ENCODE data around the gene CDK4.

CDK4 gene

GRCh38 chr12:57738661-57739237 is 13.4 kb downstream of the CDK4 start, which contains the start of gene AGAP2:
AGAP2 (minus strand) TSS chr12:57738742; CDS start chr12:57738246, 496 bp downstream.
- DNase-seq (ENCODE audit: low spot score), result peak; percentile 56

- DNase-seq (ENCODE audit: low spot score), result no peak
These were observed 14.3 kb downstream of the CDK4 start for GRCh38 chr12:57737467-57738460.

- DNase-seq (ENCODE audit: low spot score), result no peak
These were observed 15.2 kb downstream of the CDK4 start for GRCh38 chr12:57736741-57737466.

GRCh38 chr12:57735952-57736740 is 16.0 kb downstream of the CDK4 start:
- DNase-seq (ENCODE audit: low spot score), result peak; percentile 59

GRCh38 chr12:57735198-57735855 is 16.8 kb downstream of the CDK4 start:
- no peak for DNase-seq (ENCODE audit: low spot score)

- no peak for DNase-seq (ENCODE audit: low spot score)
These were observed 17.5 kb downstream of the CDK4 start for GRCh38 chr12:57734591-57734990.

- no peak for DNase-seq (ENCODE audit: low spot score)
These were observed 18.2 kb downstream of the CDK4 start for GRCh38 chr12:57733928-57734327.

- DNase-seq (ENCODE audit: low spot score), result no peak
These were observed 19.1 kb downstream of the CDK4 start for GRCh38 chr12:57732726-57733593.

GRCh38 chr12:57732270-57732669 is 19.8 kb downstream of the CDK4 start:
- DNase-seq (ENCODE audit: low spot score), result no peak

- DNase-seq (ENCODE audit: low spot score), result no peak
These were observed 20.6 kb downstream of the CDK4 start for GRCh38 chr12:57731411-57732080.

GRCh38 chr12:57730336-57731067 is 21.6 kb downstream of the CDK4 start:
- DNase-seq (ENCODE audit: low spot score), result no peak

GRCh38 chr12:57729321-57729844 is 22.7 kb downstream of the CDK4 start:
- DNase-seq (ENCODE audit: low spot score), result no peak

GRCh38 chr12:57727758-57728395 is 24.2 kb downstream of the CDK4 start:
- no peak for DNase-seq (ENCODE audit: low spot score)

- no peak for DNase-seq (ENCODE audit: low spot score)
These were observed 25.0 kb downstream of the CDK4 start for GRCh38 chr12:57726884-57727757.

GRCh38 chr12:57726151-57726883 is 25.8 kb downstream of the CDK4 start:
- peak; percentile 66 for DNase-seq (ENCODE audit: low spot score)

- no peak for DNase-seq (ENCODE audit: low spot score)
These were observed 26.3 kb downstream of the CDK4 start for GRCh38 chr12:57725851-57726150.

Data from Ammon's horn (tissue), 1 donor.